MM.1S (cell line): Measurements from ENCODE around the gene EPHA2.

Source experiments
- CTCF ChIP-seq: fragments of 300-600 bp; sonication (generic); IDR thresholded peaks from 2 replicates; pipeline ENCODE4 v1.5.1; 2016; ENCODE audit warnings: antibody characterized with exemption, low read length, mixed read lengths
- EZH2phosphoT487 ChIP-seq: fragments of 300-600 bp; sonication (generic); IDR thresholded peaks from 2 replicates; pipeline ENCODE4 v1.6.1; 2018; ENCODE audit warnings: antibody characterized with exemption, low read length

DNA sequence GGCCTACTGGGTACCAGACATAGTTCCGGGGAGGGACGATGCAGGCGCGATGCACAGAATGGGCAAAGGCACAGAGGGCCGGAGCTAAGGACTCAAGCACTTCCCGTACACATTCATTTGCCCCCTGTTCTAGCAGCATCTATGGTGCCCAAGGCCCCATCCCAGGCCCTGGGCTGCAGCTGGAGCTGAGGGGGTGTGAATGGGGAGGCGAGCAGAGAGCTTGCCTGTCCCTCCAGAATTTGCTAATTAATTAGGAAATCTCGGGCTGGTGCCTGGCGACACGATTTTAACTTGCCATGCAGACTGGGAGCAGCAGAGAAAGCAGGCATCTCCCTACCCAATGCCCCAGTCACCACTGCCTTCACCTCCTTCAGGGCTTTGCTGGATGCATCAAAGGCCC is 35.9 kb downstream of the EPHA2 start:
- no peak for TF ChIP-seq EZH2phosphoT487
- TF ChIP-seq CTCF, result no peak
